ENCODE data around the gene TAAR6. TPM values are rescaled to one million over a fixed set of nuclear protein-coding genes. Genes with fewer than 3 reads are reported as not detected.
"Not testable (repeated sequence)": the region's sequence is repeated elsewhere in the genome, so short reads cannot be mapped to it uniquely, and the experiment has no call there.

TAAR6 gene, protein sequence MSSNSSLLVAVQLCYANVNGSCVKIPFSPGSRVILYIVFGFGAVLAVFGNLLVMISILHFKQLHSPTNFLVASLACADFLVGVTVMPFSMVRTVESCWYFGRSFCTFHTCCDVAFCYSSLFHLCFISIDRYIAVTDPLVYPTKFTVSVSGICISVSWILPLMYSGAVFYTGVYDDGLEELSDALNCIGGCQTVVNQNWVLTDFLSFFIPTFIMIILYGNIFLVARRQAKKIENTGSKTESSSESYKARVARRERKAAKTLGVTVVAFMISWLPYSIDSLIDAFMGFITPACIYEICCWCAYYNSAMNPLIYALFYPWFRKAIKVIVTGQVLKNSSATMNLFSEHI
- total RNA-seq (2014; rRNA removed; shearing (Covaris generic)), result not detected in 2 replicates

- DNase-seq (ENCODE audit: low read depth), result no peak
Observed at GRCh38 chr6:132570221-132570777, at the start of gene TAAR6. TSS of gene TAAR6 (plus strand) at chr6:132570322. CDS start at chr6:132570322, 0 bp downstream.

DNA sequence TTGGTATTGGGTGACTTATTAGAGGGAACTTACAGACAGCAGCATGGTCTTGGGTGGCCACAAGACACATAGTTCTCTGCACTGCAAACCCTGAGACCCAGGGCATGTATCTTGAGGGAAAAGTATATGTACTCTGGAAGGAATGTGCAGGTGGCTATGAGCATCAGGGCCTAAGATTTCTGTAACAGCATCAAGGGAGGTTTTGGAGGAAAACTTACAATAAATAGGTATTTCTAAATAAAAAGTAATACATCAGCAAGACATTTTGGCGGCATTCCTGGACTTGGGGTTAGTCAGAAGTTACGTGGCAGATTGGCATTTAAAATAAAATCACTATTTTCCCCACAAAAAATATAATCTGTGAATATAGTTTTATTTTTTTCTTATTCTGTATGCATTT, 49.2 kb upstream of the TAAR6 start:
- peak; percentile 82 for DNase-seq (ENCODE audit: low read depth)

GRCh38 chr6:132524646-132525045, 45.5 kb upstream of the TAAR6 start:
- DNase-seq (ENCODE audit: low read depth), result peak; percentile 34

DNA sequence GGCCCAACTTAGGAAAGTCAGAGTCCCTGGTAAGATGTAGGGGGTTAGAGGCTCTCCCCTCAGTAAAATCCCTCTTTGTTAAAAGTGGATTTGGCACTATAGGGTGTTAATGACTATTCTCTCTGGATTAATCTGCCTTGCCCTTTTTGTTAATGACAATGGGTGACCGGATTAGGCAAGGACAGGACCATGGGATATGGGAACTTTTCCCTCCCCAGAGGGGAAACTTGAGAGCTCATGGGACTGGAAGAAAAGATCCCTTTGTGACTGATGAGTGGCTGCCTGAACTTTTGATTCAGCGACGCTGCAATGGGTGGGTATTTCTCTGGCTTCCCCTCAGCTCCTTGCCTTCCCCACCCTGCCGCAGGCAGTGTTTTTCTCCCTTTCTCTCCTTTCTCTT, 44.3 kb upstream of the TAAR6 start:
- no peak for DNase-seq (ENCODE audit: low read depth)

GRCh38 chr6:132526461-132526860, 43.7 kb upstream of the TAAR6 start:
- DNase-seq (ENCODE audit: low read depth), result peak; percentile 75

DNA sequence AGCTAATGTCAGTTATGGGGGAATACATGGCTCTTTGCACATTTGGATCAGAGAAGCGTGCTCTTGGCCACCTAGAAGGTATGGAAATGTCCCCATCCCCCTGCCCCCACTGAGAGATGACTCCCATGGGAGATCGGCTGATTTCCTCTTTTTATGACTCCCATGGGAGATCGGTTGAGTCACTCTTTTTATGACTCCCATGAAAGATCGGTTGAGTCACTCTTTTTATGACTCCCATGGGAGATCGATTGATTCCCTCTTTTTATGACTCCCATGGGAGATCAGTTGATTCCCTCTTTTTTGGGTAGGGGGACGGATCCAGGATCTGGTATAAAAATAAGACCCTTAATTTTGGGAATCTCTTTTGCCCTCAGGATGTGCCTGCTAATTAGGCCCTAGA, 42.3 kb upstream of the TAAR6 start:
- peak; percentile 80 for DNase-seq (ENCODE audit: low read depth)

DNA sequence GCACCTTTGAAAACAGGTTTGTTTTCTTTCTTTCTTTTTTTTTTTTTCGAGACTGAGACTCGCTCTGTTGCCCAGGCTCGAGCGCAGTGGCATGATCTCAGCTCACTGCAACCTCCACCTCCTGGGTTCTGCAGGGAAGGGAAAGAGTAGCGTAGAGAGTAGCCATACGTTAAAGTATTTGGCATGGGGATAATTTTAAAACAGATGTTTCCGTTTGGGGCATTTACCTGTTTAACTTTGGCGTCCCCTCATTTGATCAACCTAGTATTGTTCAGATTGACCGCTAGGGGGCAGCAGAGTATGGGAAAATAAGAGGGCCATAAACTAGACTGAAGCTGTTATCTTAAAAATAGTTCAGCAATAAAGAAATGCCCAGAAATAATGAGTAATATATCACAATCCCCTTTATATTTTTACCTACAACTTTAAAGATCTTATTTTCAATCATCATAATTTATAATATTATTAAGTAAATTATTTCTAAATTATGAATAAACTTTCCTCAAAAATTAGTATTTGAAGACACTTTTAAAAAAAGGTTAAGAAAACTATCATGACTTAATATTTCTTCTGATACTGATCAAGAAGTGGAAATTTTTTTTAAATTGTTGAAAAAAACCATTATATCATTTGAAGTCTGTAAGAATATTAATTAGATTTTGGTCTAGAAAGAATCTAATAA, 39.7 kb upstream of the TAAR6 start:
- DNase-seq (ENCODE audit: low read depth), result peak; percentile 70

- DNase-seq (ENCODE audit: low read depth), result not testable (repeated sequence)
Observed at GRCh38 chr6:132534546-132534945, 35.6 kb upstream of the TAAR6 start.

- no peak for DNase-seq (ENCODE audit: low read depth)
Observed at GRCh38 chr6:132537145-132537544, 33.0 kb upstream of the TAAR6 start.

- DNase-seq (ENCODE audit: low read depth), result no peak
Observed at GRCh38 chr6:132537977-132538376, 32.1 kb upstream of the TAAR6 start, which contains the start of gene TAAR9. TSS of gene TAAR9 (plus strand) at chr6:132538277. CDS start at chr6:132538290, 13 bp downstream.

DNA sequence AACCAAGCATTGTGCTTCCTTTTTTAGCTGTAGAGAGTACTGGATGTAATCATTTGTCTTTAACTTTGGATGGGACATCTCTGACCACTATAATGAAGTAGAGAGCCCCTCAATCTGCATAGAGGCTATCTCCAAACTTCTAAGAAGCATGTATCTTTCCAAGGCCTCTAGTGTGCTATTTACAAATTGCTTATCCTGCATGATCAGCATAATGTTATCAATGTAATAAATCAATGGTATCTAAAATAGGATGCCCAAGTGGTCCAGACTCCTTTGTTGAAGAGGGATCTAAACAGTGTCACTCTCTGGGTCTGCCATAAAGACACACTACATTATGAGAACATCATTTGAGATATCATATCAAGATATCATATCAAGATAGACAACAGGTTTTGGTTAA, 25.3 kb upstream of the TAAR6 start:
- DNase-seq (ENCODE audit: low read depth), result no peak

- no peak for DNase-seq (ENCODE audit: low read depth)
Observed at GRCh38 chr6:132548746-132549463, 21.2 kb upstream of the TAAR6 start.

- DNase-seq (ENCODE audit: low read depth), result no peak
Observed at GRCh38 chr6:132551214-132551613, 18.9 kb upstream of the TAAR6 start.

GRCh38 chr6:132552372-132552771, 17.8 kb upstream of the TAAR6 start, which contains the start of gene TAAR8:
TSS of gene TAAR8 (plus strand) at chr6:132552672. CDS start at chr6:132552693, 21 bp downstream.
- no peak for DNase-seq (ENCODE audit: low read depth)

GRCh38 chr6:132560087-132560486, 10.0 kb upstream of the TAAR6 start:
- not testable (repeated sequence) for DNase-seq (ENCODE audit: low read depth)

DNA sequence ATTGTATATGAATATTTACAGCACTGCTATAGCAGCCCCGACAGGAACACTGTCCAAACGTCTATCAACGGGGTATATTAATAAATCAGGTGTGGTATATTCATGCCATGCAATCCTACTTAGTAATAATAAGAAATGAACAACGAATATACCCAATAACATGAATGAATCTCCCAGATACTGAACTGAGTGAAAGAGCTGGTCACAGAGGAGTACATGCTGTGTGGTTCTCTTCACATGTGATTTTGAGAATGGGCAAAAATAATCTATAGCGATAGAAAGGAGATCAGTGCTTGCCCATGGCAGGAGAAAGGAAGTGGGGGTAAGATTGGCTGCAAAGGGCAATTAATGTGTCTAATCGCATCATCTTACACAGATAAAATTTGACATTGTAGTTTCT, 3.7 kb upstream of the TAAR6 start:
- peak; percentile 4 for DNase-seq (ENCODE audit: low read depth)

DNA sequence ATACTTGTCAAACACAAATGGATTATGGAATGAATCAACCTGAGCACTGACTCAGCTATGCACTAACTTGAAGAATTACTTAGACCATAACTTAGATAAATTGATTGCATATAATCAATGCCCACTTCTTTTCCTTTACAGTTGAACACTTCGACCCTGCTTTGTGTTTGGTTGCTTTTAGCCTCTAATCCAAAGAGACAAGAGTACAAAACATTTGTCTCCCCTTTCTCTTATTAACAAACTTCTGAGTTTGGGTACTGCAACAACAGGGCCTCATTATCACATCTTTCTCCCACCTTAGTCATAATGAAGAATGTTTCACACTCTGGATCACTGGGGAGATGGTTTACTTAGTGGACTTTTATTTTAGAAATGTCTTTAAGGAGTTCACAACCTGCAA, 2.6 kb upstream of the TAAR6 start:
- DNase-seq (ENCODE audit: low read depth), result no peak

DNA sequence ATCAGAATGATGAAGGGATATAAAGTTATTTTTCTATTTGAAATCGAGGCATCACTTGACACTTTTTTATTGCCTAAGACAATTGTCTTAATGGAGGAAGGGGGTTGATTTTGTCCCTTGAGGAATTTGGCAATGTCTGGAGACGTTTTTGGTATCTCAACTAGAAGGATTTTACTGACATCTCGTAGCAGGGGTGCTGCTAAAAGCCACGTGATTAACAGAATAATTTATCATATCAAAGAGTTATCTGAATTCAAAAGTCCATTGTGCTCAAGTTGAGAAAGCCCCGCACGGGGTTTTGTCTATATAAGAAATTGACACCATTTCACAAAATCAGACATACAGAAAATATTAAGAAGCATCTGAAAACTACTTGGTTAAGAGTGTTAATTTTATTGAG, 1.5 kb upstream of the TAAR6 start:
- DNase-seq (ENCODE audit: low read depth), result no peak

DNA sequence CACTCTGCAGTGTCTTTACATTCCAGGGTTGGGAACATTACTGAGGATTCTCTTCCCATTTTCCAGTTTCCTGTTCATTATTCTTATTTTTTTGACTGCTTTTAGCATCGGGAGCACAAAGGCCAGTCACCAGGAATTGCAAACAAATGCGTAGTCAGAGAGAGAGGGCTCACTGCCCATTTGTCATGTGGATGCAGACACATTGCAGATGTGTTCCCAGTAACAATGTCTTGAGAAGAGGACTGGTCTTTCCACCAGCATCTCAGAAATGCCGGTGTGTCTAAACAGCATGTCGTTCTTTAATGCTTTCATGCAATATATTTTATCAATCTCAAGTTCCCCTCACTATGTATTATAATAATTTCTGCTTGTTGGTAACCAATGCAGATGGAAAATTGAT, 952 bp upstream of the TAAR6 start:
- DNase-seq (ENCODE audit: low read depth), result no peak

GRCh38 chr6:132571774-132572173, 1.7 kb downstream of the TAAR6 start:
- no peak for DNase-seq (ENCODE audit: low read depth)

DNA sequence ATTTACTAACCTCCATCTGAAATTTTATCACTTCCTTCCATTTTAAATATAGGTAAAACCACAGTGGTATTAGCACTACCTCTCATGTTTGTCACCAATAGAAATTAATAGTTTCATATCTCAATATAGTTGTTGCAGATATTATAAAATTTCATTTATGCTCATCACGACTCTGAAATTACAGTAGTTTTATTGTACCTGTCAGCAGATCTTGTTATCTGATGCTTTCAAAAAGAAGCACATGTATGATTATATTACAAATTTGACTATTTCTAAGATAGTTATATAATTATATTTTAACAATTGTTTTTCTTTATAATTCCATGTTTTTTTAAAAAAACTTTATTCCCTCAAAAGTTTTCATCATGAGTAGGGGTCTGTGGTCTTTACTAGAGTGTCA, 14.6 kb downstream of the TAAR6 start:
- DNase-seq (ENCODE audit: low read depth), result no peak

GRCh38 chr6:132587424-132587823, 17.3 kb downstream of the TAAR6 start:
- DNase-seq (ENCODE audit: low read depth), result no peak
